Forelimb muscle (tissue), 1 donor: Measurements from ENCODE around the gene RND3. TPM values are rescaled to one million over a fixed set of nuclear protein-coding genes. Genes with fewer than 3 reads are reported as not detected.

Experiments used
- DNase-seq: peaks from one replicate; pipeline ENCODE4 v3.0.0-alpha.2; 2013; ENCODE audit warnings: low read depth
- polyA plus RNA-seq: library from polyadenylated mRNA; unstranded; fragments of 120-200 nt; gene quantifications from one replicate; pipeline ENCODE4 v1.2.1, GENCODE V29; 2013; ENCODE audit not compliant: insufficient read length

The RND3 gene
- polyA plus RNA-seq, 1 donor, result 45.8 TPM

- no peak for DNase-seq
Observed at GRCh38 chr2:150476286-150476685, 11.2 kb downstream of the RND3 start.

- no peak for DNase-seq
Observed at GRCh38 chr2:150475479-150476250, 11.8 kb downstream of the RND3 start.

- no peak for DNase-seq
Observed at GRCh38 chr2:150474326-150475074, 13.0 kb downstream of the RND3 start.

- DNase-seq, result no peak
Observed at GRCh38 chr2:150473767-150474166, 13.7 kb downstream of the RND3 start.

- no peak for DNase-seq
Observed at GRCh38 chr2:150472511-150472899, 15.0 kb downstream of the RND3 start.

- no peak for DNase-seq
Observed at GRCh38 chr2:150471813-150472510, 15.5 kb downstream of the RND3 start.

GRCh38 chr2:150470435-150470834 is 17.0 kb downstream of the RND3 start:
- no peak for DNase-seq

- no peak for DNase-seq
Observed at GRCh38 chr2:150469706-150470274, 17.7 kb downstream of the RND3 start.

- no peak for DNase-seq
Observed at GRCh38 chr2:150468350-150468960, 19.0 kb downstream of the RND3 start.

- no peak for DNase-seq
Observed at GRCh38 chr2:150467621-150467963, 19.9 kb downstream of the RND3 start.

GRCh38 chr2:150466741-150467620 is 20.5 kb downstream of the RND3 start:
- no peak for DNase-seq

- DNase-seq, result no peak
Observed at GRCh38 chr2:150465703-150466569, 21.5 kb downstream of the RND3 start.

- no peak for DNase-seq
Observed at GRCh38 chr2:150464986-150465385, 22.5 kb downstream of the RND3 start.

- DNase-seq, result no peak
Observed at GRCh38 chr2:150464270-150464669, 23.2 kb downstream of the RND3 start.

GRCh38 chr2:150462770-150463169 is 24.7 kb downstream of the RND3 start:
- DNase-seq, result no peak

GRCh38 chr2:150459281-150459680 is 28.2 kb downstream of the RND3 start:
- no peak for DNase-seq

- no peak for DNase-seq
Observed at GRCh38 chr2:150450765-150451164, 36.7 kb downstream of the RND3 start.

GRCh38 chr2:150449856-150450255 is 37.6 kb downstream of the RND3 start:
- no peak for DNase-seq

GRCh38 chr2:150445398-150445797 is 42.1 kb downstream of the RND3 start:
- DNase-seq, result no peak

GRCh38 chr2:150442484-150442883 is 45.0 kb downstream of the RND3 start:
- DNase-seq, result no peak
